Coronary artery (tissue), 2 donors: ENCODE data around the gene FHDC1.
A peak's percentile ranks its signal among the peaks of the same experiment; 100 is the strongest.

Experiments used
- DNase-seq: peaks from one replicate; pipeline ENCODE4 v3.0.0-alpha.2; 2017; ENCODE audit warnings: low spot score
- H3K27ac ChIP-seq, 2 donors: fragments of 200-600 bp; sonication (generic); one replicate each; pipeline ENCODE4 v1.5.1; 2016 to 2019
- H3K4me3 ChIP-seq: fragments of 200-600 bp; sonication (generic); 2 replicates; pipeline ENCODE4 v1.5.1; 2016; ENCODE audit warnings: mild to moderate bottlenecking, moderate library complexity
- CTCF ChIP-seq: fragments of 200-600 bp; sonication (generic); IDR thresholded peaks from one replicate; pipeline ENCODE4 v1.5.1; 2019; ENCODE audit warnings: antibody characterized with exemption

Gene FHDC1

GRCh38 chr4:152940461-152940860, 4.3 kb downstream of the FHDC1 start:
- no peak for TF ChIP-seq CTCF

GRCh38 chr4:152941411-152941810, 5.3 kb downstream of the FHDC1 start:
- no peak for DNase-seq
- H3K27ac ChIP-seq, result no peak overlapping the region
- no peak overlapping the region for H3K4me3 ChIP-seq
- TF ChIP-seq CTCF, result no peak

More at GRCh38 chr4:152940461-152940860, 4.3 kb downstream of the FHDC1 start:
- Histone ChIP-seq H3K27ac (no peak overlapping the region), H3K4me3 (no peak overlapping the region)
- no peak for DNase-seq

GRCh38 chr4:152942346-152942745, 6.2 kb downstream of the FHDC1 start:
- TF ChIP-seq CTCF, result no peak
- H3K4me3 ChIP-seq, result no peak overlapping the region
- DNase-seq, result no peak
- H3K27ac ChIP-seq, result no peak overlapping the region

GRCh38 chr4:152943672-152944071, 7.5 kb downstream of the FHDC1 start:
- DNase-seq, result no peak
- no peak overlapping the region for H3K4me3 ChIP-seq
- peak overlapping the region in 1 of 2 donors; percentile 15 for H3K27ac ChIP-seq
- no peak for TF ChIP-seq CTCF

GRCh38 chr4:152944666-152945320, 8.7 kb downstream of the FHDC1 start:
- TF ChIP-seq CTCF, result no peak
- DNase-seq, result no peak
- Histone ChIP-seq H3K4me3 (no peak overlapping the region), H3K27ac (no peak overlapping the region)

- H3K4me3 ChIP-seq, result no peak overlapping the region
- no peak for DNase-seq
- no peak for TF ChIP-seq CTCF
- H3K27ac ChIP-seq, result no peak overlapping the region
These were observed 9.5 kb downstream of the FHDC1 start for GRCh38 chr4:152945639-152946038.

- no peak for DNase-seq
- H3K27ac ChIP-seq, result no peak overlapping the region
- no peak overlapping the region for H3K4me3 ChIP-seq
- no peak for TF ChIP-seq CTCF
These were observed 10.3 kb downstream of the FHDC1 start for GRCh38 chr4:152946446-152946845.
